ENCODE results near the gene RPH3AL. TPM values are rescaled to one million over a fixed set of nuclear protein-coding genes. Genes with fewer than 3 reads are reported as not detected.
"Not testable (repeated sequence)": the region's sequence is repeated elsewhere in the genome, so short reads cannot be mapped to it uniquely, and the experiment has no call there.

Gene RPH3AL
- total RNA-seq, 1 donor from 2014 or later: 22.3 TPM

- TF ChIP-seq CTCF (IDR thresholded peaks at IDR 0.05; ENCODE audit: partially characterized antibody, unreplicated experiment): no peak
- H3K9me3 Mint-ChIP-seq (ENCODE audit: unreplicated experiment): peaks cover 14% of the 10 kb centered on the region
Measured at GRCh38 chr17:210402-210801, 142.2 kb downstream of the RPH3AL start.

GRCh38 chr17:208429-208828 lies 144.2 kb downstream of the RPH3AL start:
- H3K4me1 Mint-ChIP-seq (ENCODE audit: low read depth, unreplicated experiment): peaks cover 1% of the 10 kb centered on the region
- no peak overlapping the region for H3K4me3 Mint-ChIP-seq (ENCODE audit: unreplicated experiment)
- peaks cover 27% of the 10 kb centered on the region for H3K36me3 Mint-ChIP-seq (ENCODE audit: unreplicated experiment)
- no peak for TF ChIP-seq CTCF (IDR thresholded peaks at IDR 0.05; ENCODE audit: partially characterized antibody, unreplicated experiment)
- no peak for DNase-seq
- no peak overlapping the region for H3K27ac Mint-ChIP-seq (ENCODE audit: unreplicated experiment)
- peaks cover 16% of the 10 kb centered on the region for H3K9me3 Mint-ChIP-seq (ENCODE audit: unreplicated experiment)
- H3K27me3 Mint-ChIP-seq (ENCODE audit: unreplicated experiment): peaks cover 7% of the 10 kb centered on the region

More at GRCh38 chr17:210402-210801, 142.2 kb downstream of the RPH3AL start:
- Mint-ChIP-seq H3K36me3 (ENCODE audit: unreplicated experiment) (peaks cover 27% of the 10 kb centered on the region), H3K27me3 (ENCODE audit: unreplicated experiment) (peaks cover 12% of the 10 kb centered on the region), H3K27ac (ENCODE audit: unreplicated experiment) (no peak overlapping the region), H3K4me1 (ENCODE audit: low read depth, unreplicated experiment) (peaks cover 4% of the 10 kb centered on the region), H3K4me3 (ENCODE audit: unreplicated experiment) (no peak overlapping the region)
- no peak for DNase-seq

GRCh38 chr17:207775-208174 lies 144.8 kb downstream of the RPH3AL start:
- H3K4me3 Mint-ChIP-seq (ENCODE audit: unreplicated experiment): no peak overlapping the region
- peaks cover 7% of the 10 kb centered on the region for H3K27me3 Mint-ChIP-seq (ENCODE audit: unreplicated experiment)
- no peak overlapping the region for H3K27ac Mint-ChIP-seq (ENCODE audit: unreplicated experiment)

GRCh38 chr17:206941-207560 lies 145.6 kb downstream of the RPH3AL start:
- H3K4me1 Mint-ChIP-seq (ENCODE audit: low read depth, unreplicated experiment): peaks cover 1% of the 10 kb centered on the region
- H3K9me3 Mint-ChIP-seq (ENCODE audit: unreplicated experiment): peaks cover 13% of the 10 kb centered on the region
- DNase-seq: no peak
- H3K27ac Mint-ChIP-seq (ENCODE audit: unreplicated experiment): no peak overlapping the region
- TF ChIP-seq CTCF (IDR thresholded peaks at IDR 0.05; ENCODE audit: partially characterized antibody, unreplicated experiment): no peak
- peaks cover 7% of the 10 kb centered on the region for H3K27me3 Mint-ChIP-seq (ENCODE audit: unreplicated experiment)
- H3K36me3 Mint-ChIP-seq (ENCODE audit: unreplicated experiment): peaks cover 25% of the 10 kb centered on the region
- no peak overlapping the region for H3K4me3 Mint-ChIP-seq (ENCODE audit: unreplicated experiment)

More at GRCh38 chr17:207775-208174, 144.8 kb downstream of the RPH3AL start:
- no peak for DNase-seq
- Mint-ChIP-seq H3K4me1 (ENCODE audit: low read depth, unreplicated experiment) (peaks cover 1% of the 10 kb centered on the region), H3K36me3 (ENCODE audit: unreplicated experiment) (peaks cover 27% of the 10 kb centered on the region), H3K9me3 (ENCODE audit: unreplicated experiment) (peaks cover 16% of the 10 kb centered on the region)
- no peak for TF ChIP-seq CTCF (IDR thresholded peaks at IDR 0.05; ENCODE audit: partially characterized antibody, unreplicated experiment)

GRCh38 chr17:206484-206883 lies 146.1 kb downstream of the RPH3AL start:
- not testable (repeated sequence) for H3K27me3 Mint-ChIP-seq (ENCODE audit: unreplicated experiment)

More at GRCh38 chr17:206484-206883, 146.1 kb downstream of the RPH3AL start:
- H3K9me3 Mint-ChIP-seq (ENCODE audit: unreplicated experiment): peaks cover 13% of the 10 kb centered on the region
- H3K4me1 Mint-ChIP-seq (ENCODE audit: low read depth, unreplicated experiment); H3K27ac Mint-ChIP-seq (ENCODE audit: unreplicated experiment); DNase-seq; H3K4me3 Mint-ChIP-seq (ENCODE audit: unreplicated experiment): not testable (repeated sequence)
- peaks cover 24% of the 10 kb centered on the region for H3K36me3 Mint-ChIP-seq (ENCODE audit: unreplicated experiment)
